Measurements from ENCODE around the gene SMIM38.

DNA sequence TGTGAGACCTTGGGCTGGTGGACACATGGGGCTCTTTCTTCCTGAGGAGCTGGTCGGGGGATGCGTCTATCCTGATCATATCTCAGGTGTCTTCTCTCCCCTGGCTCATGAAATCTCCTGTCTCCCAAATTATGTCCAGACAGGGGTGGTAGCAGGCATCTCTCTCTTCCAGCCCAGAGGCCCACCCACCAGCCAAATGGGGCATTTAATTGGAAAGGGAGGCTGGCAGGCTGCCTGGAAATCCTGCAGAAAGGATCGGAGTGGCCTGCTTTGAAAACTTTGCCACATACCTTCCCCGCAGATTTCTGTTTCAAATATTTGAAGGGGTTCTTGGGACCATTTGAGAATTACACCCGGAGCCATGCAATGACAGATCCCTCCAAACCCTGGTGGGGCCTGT, 37.4 kb downstream of the SMIM38 start:
- TF ChIP-seq USF2 (IDR thresholded peaks at IDR 0.05; ENCODE audit: borderline replicate concordance, low read depth, low read length): no peak
- no peak for TF ChIP-seq TCF12 (IDR thresholded peaks at IDR 0.05)
- TF ChIP-seq, protein P1, sequence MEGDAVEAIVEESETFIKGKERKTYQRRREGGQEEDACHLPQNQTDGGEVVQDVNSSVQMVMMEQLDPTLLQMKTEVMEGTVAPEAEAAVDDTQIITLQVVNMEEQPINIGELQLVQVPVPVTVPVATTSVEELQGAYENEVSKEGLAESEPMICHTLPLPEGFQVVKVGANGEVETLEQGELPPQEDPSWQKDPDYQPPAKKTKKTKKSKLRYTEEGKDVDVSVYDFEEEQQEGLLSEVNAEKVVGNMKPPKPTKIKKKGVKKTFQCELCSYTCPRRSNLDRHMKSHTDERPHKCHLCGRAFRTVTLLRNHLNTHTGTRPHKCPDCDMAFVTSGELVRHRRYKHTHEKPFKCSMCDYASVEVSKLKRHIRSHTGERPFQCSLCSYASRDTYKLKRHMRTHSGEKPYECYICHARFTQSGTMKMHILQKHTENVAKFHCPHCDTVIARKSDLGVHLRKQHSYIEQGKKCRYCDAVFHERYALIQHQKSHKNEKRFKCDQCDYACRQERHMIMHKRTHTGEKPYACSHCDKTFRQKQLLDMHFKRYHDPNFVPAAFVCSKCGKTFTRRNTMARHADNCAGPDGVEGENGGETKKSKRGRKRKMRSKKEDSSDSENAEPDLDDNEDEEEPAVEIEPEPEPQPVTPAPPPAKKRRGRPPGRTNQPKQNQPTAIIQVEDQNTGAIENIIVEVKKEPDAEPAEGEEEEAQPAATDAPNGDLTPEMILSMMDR (IDR thresholded peaks at IDR 0.05): no peak
- TF ChIP-seq RFX5 (IDR thresholded peaks at IDR 0.05; ENCODE audit: low read length): no peak
- no peak for TF ChIP-seq TAF1 (IDR thresholded peaks at IDR 0.05; ENCODE audit: borderline replicate concordance, low read depth, low read length)
- no peak for TF ChIP-seq EZH2phosphoT487 (IDR thresholded peaks at IDR 0.05; ENCODE audit: borderline replicate concordance, low read depth)
- TF ChIP-seq, protein P2, sequence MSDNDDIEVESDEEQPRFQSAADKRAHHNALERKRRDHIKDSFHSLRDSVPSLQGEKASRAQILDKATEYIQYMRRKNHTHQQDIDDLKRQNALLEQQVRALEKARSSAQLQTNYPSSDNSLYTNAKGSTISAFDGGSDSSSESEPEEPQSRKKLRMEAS (IDR thresholded peaks at IDR 0.05; ENCODE audit: low read depth): no peak

All from SK-N-SH (cell line).